H7 (cell line): ENCODE data around the gene IQSEC3. TPM values are rescaled to one million over a fixed set of nuclear protein-coding genes. Genes with fewer than 3 reads are reported as not detected.
"Not testable (repeated sequence)": the region's sequence is repeated elsewhere in the genome, so short reads cannot be mapped to it uniquely, and the experiment has no call there.

Experiments used
- DNase-seq: peaks from one replicate; pipeline ENCODE4 v3.0.0; 2012
- H3K27me3 ChIP-seq: 2 replicates; pipeline ENCODE4 v1.6.0; 2011; ENCODE audit warnings: mild to moderate bottlenecking, low read length; ENCODE audit not compliant: control insufficient read depth, insufficient read depth
- H3K36me3 ChIP-seq: replicated peaks from 2 replicates; pipeline ENCODE4 v1.5.1; 2011; ENCODE audit warnings: low read length; ENCODE audit not compliant: control insufficient read depth, insufficient read depth
- H3K4me3 ChIP-seq: 2 replicates; pipeline ENCODE4 v1.5.1; 2011; ENCODE audit warnings: low read depth, mild to moderate bottlenecking, control low read depth, low read length, moderate library complexity; ENCODE audit not compliant: insufficient read depth
- total RNA-seq: library from RNA; depleted of rRNA; stranded (reverse); fragments of >200 nt; shearing (Covaris generic); gene quantifications from 2 replicates; pipeline ENCODE4 v1.2.3, GENCODE V29; 2014

The IQSEC3 gene
- total RNA-seq, 1 experiment from 2014 or later = 0.45 TPM

DNA sequence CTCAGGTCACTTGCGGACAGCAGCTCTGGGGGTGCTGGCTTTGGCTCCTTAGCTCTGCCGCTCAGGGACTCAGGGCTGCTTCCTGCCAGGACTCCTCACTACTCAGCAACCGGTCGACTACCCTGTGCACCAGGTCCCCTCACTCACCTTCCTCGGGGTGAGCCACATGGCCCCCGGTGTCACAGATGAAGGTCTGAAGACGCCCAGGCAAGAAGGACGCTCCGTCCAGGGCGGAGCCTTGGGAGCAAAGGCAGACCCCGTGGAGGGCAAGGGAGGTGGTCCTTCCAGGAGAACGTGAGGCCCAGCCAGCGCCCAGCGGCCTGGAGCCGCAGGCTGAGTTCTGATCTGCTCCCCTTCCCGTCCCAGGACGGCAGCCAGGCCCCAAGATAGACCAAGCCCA is 115.4 kb downstream of the IQSEC3 start:
- peak; percentile 58 for DNase-seq
- H3K4me3 ChIP-seq = no peak overlapping the region

DNA sequence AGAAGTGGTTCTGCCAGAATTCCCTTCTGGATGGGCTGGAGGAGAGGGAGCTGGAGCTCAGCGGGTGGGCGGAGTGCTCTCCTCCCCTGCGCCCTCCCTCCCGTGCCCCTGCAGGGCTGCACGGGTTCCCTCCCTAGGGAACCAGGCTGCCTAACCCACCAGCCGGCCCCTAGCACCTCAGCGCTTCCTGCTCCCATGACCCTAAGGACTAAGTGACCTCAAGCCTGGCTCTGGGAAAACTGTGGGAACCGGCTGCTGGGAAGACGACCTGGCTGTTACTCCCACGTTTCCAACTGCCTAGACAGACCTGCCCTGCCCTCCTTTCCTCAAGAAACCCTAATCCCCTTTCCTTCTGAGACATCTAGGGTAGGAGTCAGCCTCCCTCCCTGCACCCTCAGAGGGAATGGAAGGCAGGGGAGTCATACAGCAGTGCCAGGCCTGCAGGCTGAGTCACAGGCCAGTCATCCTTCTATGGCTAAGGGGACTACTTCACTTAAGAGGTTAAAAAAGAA is 115.9 kb downstream of the IQSEC3 start:
- peak; percentile 59 for DNase-seq
- H3K4me3 ChIP-seq = no peak overlapping the region

More for the DNA sequence above, 115.4 kb downstream of the IQSEC3 start:
- H3K36me3 ChIP-seq = no peaks in the 10 kb centered on the region
- H3K27me3 ChIP-seq = peaks cover under 1% of the 10 kb centered on the region

DNA sequence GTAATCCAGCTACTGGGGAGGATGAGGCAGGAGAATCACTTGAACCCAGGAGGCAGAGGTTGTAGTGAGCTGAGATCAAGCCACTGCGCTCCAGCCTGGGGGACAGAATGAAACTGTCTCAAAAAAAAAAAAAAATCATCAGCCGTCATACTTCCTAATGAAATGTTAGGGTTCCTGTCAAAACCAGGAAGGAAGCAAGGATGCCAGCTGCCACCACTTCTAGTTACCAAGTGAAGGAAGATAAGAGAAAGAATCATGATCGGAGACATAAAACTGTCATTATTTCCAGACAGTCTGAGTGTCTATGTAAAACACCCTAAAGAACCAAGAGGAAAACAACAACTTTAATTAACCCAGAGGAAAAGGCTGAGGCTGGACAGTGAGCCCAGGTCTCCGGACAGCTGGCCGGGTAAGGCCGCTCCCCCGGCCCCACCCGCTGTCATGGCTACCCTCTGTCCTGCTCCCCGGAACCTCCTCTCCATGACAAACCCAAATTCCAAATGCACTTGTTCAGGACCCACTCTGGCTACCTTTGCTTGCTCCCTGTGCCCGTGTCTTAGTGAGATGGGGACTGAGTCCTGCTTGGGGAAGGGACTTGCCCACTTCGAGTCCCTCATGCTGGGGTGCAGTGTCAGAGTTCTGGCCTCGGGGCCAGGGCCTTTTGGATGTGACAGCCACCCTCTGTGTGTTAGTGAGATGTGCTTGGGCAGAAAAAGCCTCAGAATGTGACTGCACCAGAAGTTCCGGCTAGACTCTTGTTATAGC is 118.4 kb downstream of the IQSEC3 start:
- no peaks in the 10 kb centered on the region for H3K36me3 ChIP-seq
- DNase-seq = peak; percentile 43
- no peak overlapping the region for H3K4me3 ChIP-seq
- peaks cover 13% of the 10 kb centered on the region for H3K27me3 ChIP-seq

More for the DNA sequence above, 115.9 kb downstream of the IQSEC3 start:
- Histone ChIP-seq H3K36me3 (no peaks in the 10 kb centered on the region), H3K27me3 (peaks cover 2% of the 10 kb centered on the region)

DNA sequence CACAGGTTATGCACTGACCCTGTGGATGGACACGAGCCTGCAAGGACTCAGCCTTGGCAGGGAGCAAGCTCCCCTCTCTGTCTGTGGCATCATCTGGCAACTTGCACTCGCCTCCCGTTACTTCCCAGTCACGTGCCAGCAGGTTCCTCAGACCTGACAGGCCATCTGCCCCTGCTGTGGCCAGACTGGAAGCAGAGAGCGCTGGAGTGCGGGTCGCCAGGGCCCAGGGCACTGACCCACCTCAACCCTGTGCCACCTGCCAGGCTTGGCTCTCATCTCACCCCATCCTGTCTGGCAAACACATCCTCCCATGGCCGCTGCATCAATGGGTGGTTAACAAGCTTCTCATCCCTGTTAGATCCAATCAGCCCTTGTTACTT is 119.0 kb downstream of the IQSEC3 start:
- Histone ChIP-seq H3K27me3 (peaks cover 13% of the 10 kb centered on the region), H3K36me3 (no peaks in the 10 kb centered on the region), H3K4me3 (no peak overlapping the region)
- no peak for DNase-seq

DNA sequence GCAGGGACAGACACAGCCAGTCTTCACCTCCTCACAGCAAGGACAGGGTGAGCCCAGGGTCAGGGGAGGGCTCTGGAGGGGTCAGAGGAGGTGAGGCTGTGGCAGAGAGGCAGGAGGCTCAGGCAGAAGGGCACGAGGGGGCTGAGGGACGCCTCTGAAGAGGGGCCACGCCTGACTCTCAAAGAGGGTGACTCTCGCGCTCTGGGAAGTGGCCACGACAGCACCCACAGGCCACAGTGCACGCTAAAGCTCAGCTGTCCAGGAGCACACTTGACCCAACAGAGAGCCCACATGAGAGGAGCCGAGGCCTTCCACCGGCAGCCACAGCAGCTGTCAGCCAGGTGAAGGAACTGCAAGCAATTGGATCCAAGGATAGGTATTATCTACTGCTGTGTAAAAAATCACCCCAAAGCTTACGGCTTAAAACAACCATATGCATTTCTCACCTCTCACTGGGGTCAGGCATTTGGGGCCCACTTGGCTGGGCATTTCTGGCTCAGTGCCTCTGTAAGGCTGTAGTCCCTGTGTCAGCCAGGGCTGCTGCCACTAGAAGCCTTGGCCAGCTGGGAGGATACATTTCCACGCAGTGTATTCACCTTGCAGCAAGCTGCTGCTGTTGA is 119.5 kb downstream of the IQSEC3 start:
- H3K36me3 ChIP-seq = no peaks in the 10 kb centered on the region
- no peak for DNase-seq

DNA sequence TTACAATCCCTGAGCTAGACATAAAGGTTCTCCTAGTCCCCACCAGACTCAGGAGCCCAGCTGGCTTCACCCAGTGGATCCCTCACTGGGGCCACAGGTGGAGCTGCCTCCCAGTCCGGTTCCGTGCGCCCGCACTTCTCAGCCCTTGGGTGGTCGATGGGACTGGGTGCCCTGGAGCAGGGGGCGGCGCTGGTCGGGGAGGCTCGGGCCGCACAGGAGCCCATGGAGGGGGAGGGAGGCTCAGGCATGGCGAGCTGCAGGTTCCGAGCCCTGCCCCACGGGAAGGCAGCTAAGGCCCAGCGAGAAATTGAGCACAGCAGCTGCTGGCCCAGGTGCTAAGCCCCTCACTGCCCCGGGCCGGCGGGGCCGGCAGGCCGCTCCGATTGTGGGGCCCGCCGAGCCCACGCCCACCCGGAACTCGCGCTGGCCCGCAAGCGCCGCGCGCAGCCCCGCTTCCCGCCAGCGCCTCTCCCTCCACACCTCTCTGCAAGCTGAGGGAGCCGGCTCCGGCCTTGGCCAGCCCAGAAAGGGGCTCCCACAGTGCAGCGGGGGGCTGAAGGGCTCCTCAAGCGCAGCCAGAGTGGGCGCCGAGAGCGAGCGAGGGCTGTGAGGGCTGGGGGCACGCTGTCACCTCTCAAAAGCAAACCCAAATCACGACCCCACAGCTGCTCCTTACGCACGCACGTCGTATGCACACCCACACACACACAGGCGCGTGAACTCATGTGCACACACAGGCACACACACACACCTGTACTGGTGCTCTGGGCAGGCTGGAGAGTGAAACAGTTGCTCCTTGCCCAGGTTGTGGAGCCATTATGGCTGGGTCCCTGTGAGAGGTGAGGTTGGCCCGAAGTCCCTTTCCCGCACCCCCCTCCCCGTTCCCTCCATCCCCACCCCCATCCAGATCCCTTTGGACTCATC is 121.7 kb downstream of the IQSEC3 start:
- peak overlapping the region; percentile 65 for H3K4me3 ChIP-seq
- not testable (repeated sequence) for H3K36me3 ChIP-seq, DNase-seq
- peaks cover 20% of the 10 kb centered on the region for H3K27me3 ChIP-seq

More for the DNA sequence above, 119.5 kb downstream of the IQSEC3 start:
- H3K4me3 ChIP-seq = no peak overlapping the region
- peaks cover 19% of the 10 kb centered on the region for H3K27me3 ChIP-seq

DNA sequence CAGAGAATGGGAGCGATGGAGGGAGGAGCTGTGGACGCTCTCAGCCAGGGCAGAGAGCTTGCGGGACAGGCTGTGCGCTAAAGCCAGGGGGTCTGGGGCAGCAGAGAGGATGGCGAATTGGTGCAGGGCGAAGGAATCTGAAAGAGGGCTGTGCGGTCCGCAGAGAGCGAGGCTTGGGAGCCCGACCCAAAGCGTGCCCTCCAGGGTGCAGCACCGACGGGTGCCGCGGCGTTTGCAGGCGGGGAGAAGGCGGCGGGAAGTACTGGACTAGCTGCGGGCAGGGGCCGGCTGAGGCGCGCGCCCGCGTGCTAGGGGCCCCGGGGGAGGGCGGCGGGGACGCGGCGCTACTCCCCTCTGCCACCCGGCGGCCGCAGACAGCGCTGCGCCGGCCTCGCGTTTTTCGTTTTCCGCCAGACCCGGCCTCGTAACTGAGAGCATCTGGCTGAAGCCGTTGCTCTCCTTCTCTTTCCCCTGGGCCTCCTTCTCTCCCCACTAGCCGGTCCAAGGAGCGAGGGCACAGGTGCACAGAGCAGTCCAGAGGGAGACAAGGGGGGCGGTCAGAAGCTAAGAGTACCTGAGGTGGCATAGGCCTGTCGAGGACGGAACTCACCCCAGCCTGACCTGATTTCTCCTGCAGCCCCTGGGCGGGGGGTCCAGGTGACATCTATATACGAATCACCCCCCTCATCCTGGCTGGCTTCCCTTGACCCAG is 122.5 kb downstream of the IQSEC3 start:
- Histone ChIP-seq H3K27me3 (peaks cover 20% of the 10 kb centered on the region), H3K36me3 (no peaks in the 10 kb centered on the region), H3K4me3 (peak overlapping the region; percentile 65)
- DNase-seq = peak; percentile 99

DNA sequence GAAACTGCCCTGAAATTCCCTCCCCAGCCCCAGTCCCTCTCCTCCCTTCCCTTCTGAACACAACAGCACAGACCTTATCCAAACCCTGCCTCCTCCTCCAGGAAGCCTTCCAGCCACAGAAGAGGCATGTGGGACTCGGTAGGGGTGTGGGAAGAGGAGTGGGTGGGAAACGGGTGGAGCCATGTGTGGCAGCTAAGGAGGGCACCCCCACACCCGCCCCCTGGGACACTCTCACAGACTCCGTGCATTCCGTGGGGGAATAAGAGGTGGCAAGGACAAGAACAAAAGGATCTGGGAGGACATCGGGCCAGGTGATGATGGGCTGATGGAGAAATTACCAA is 123.0 kb downstream of the IQSEC3 start:
- Histone ChIP-seq H3K36me3 (no peaks in the 10 kb centered on the region), H3K27me3 (peaks cover 20% of the 10 kb centered on the region), H3K4me3 (no peak overlapping the region)
- DNase-seq = no peak

DNA sequence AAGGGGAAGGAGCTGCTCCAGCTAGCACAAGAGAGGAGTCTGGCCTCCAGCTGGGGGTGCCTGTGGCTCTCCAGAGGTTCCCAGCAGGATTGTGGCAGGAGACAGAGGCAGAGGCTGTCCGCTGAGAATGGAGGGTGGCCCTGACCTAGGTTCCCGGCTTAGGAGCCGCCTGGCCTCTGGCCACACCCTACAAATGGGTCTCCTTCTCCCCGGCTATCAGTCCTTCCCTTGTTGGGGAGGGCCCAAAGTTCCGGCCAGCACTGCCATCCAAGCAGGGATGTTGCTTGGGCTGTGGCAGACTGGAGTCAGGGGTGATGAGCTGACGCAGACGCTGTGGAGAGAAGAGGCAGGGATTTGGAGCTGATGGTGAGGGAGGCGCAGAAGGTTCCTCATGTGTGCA is 124.3 kb downstream of the IQSEC3 start:
- DNase-seq = no peak
- Histone ChIP-seq H3K36me3 (no peaks in the 10 kb centered on the region), H3K27me3 (peaks cover 22% of the 10 kb centered on the region), H3K4me3 (no peak overlapping the region)

DNA sequence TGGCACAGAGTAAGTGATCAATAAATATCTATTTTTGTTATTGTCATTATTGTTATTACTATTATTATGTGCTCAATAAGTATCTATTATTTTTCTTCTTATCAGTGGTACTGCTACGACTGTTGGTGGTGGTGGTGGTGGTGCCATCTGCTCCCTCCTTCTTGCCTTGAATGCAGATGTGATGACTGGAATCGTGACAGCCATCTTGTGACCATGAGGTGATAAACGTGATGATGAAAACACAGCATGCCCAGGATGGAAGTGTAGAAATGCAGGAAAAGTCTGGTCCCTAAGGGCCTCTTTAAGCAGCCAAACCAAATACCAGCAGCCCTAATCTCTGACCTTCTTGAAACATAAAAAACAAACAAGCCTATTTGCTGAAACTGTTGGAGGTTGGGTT is 125.0 kb downstream of the IQSEC3 start:
- H3K27me3 ChIP-seq = peaks cover 22% of the 10 kb centered on the region
- no peak for DNase-seq
- no peaks in the 10 kb centered on the region for H3K36me3 ChIP-seq
- H3K4me3 ChIP-seq = no peak overlapping the region

DNA sequence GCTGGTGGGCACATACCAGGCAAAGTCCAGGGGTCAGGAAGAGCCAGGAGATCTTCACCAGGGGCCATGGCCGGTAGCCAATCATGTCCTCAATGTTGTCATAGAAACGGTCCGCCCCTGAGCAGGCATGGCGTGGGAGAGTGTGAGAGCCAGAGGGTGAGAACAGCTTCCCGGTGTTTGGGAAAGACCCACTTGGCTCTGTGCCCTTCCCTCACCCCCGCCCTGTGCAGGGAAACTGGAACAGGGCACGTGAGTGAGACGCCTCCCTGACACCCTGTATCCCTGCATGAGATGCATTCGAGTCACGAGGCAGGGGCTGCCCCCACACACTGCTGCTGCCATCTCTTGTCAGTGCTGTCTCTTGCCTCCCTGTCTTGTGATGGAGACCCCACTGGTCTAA is 126.7 kb downstream of the IQSEC3 start:
- Histone ChIP-seq H3K27me3 (peaks cover 20% of the 10 kb centered on the region), H3K4me3 (no peak overlapping the region)

DNA sequence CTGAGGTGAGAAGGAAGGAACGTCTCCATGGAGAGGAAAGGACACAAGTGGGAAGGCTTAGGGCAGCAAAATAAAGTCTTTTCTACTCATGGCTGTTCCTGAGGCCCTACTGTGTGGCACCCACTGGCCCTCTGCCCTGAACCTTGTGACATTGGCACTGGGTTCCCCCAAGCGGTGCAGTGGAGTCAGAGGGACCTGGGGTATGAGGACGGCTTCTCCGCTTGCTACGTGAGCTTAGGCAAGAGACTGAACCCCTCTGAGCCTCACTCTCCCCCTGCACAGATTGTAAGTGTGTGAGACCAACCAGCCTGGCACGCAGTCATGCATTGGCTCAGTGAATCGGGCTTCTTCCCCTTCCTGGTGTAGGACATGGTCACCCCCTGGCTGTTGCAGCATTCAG is 127.7 kb downstream of the IQSEC3 start:
- H3K27me3 ChIP-seq = peaks cover 11% of the 10 kb centered on the region
- H3K36me3 ChIP-seq = no peaks in the 10 kb centered on the region
- H3K4me3 ChIP-seq = no peak overlapping the region
- DNase-seq = no peak

More for the DNA sequence above, 126.7 kb downstream of the IQSEC3 start:
- no peak for DNase-seq
- no peaks in the 10 kb centered on the region for H3K36me3 ChIP-seq

DNA sequence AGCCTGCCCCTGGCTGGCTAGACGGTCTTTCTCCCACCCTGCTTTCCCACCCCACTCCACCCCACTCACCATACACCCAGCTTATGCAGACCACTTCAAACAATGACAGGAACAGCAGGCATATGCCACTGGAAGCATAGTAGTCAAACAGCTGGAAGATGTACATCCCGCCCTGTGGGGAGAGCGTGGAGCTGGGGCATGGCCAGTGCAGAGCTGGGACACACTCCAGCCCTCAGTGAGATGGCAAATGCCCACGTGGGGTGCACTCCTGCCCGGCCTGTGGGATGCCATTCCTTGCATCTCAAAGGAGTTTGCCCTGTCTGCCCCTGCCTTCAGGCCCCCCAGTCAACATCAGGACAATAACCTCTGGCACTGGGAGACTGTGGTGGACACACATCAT is 128.6 kb downstream of the IQSEC3 start:
- H3K36me3 ChIP-seq = no peaks in the 10 kb centered on the region
- no peak overlapping the region for H3K4me3 ChIP-seq
- DNase-seq = no peak
- H3K27me3 ChIP-seq = peaks cover 11% of the 10 kb centered on the region

DNA sequence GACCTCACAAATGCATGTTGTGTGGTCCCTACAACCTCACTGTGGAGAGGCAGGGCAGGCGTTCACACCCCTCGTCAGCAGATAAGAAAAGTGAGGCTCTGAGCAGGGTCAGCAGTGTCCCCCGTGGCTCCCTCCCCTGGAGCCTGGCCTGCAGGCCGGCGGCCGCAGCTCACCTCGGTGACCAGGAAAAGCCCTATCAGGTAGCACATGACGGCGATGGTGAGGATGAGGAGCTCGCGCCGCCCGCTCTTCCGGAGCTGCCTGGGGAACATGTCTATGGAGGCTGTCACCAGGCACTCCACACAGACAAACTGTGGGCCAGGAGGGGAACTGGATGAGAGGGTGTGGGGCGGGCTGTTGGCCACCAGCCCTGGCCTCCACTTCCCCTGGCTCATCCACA is 129.4 kb downstream of the IQSEC3 start:
- H3K36me3 ChIP-seq = no peaks in the 10 kb centered on the region
- peaks cover 10% of the 10 kb centered on the region for H3K27me3 ChIP-seq
- H3K4me3 ChIP-seq = no peak overlapping the region
- DNase-seq = no peak
